Progenitor cell of endocrine pancreas (in vitro differentiated cells): ENCODE data around the gene CDH15. TPM values are rescaled to one million over a fixed set of nuclear protein-coding genes. Genes with fewer than 3 reads are reported as not detected.

Source experiments
- DNase-seq: peaks from one replicate; pipeline ENCODE4 v3.0.0; 2021; ENCODE audit warnings: low spot score; ENCODE audit not compliant: unreplicated experiment
- H3K27ac Mint-ChIP-seq: 2 replicates; pipeline ENCODE4 v1.8.0; 2021; ENCODE audit warnings: mild to moderate bottlenecking, moderate library complexity, mixed read lengths
- H3K27me3 Mint-ChIP-seq: 2 replicates; pipeline ENCODE4 v1.8.0; 2021; ENCODE audit warnings: mixed read lengths
- H3K36me3 Mint-ChIP-seq: 2 replicates; pipeline ENCODE4 v1.8.0; 2022; ENCODE audit warnings: mixed read lengths; ENCODE audit not compliant: insufficient read depth
- H3K4me1 Mint-ChIP-seq: 2 replicates; pipeline ENCODE4 v1.8.0; 2021; ENCODE audit warnings: low read depth, mixed read lengths
- H3K4me3 Mint-ChIP-seq: 2 replicates; pipeline ENCODE4 v1.8.0; 2021; ENCODE audit warnings: low read depth, mild to moderate bottlenecking, moderate library complexity, mixed read lengths
- H3K9me3 Mint-ChIP-seq: 2 replicates; pipeline ENCODE4 v1.8.0; 2021; ENCODE audit warnings: low read depth, mixed read lengths
- CTCF ChIP-seq: fragments of 200-600 bp; sonication (generic); IDR thresholded peaks from one replicate; pipeline ENCODE4 v1.5.0; 2021; ENCODE audit warnings: antibody characterized with exemption, mild to moderate bottlenecking; ENCODE audit not compliant: unreplicated experiment
- total RNA-seq: library from RNA; stranded (reverse); gene quantifications from 2 replicates; pipeline ENCODE4 v1.2.1, GENCODE V29; 2021

The CDH15 gene
- total RNA-seq, 1 donor from 2014 or later = not detected

- no peaks in the 10 kb centered on the region for H3K4me1 Mint-ChIP-seq
These were observed 21.5 kb downstream of the CDH15 start for GRCh38 chr16:89192956-89193575.

GRCh38 chr16:89193576-89194293, 22.2 kb downstream of the CDH15 start:
- peaks cover 29% of the 10 kb centered on the region for H3K27me3 Mint-ChIP-seq
- no peaks in the 10 kb centered on the region for H3K9me3 Mint-ChIP-seq
- H3K27ac Mint-ChIP-seq = no peak overlapping the region
- peak; percentile 9 for DNase-seq
- no peaks in the 10 kb centered on the region for H3K36me3 Mint-ChIP-seq
- H3K4me3 Mint-ChIP-seq = no peak overlapping the region
- no peaks in the 10 kb centered on the region for H3K4me1 Mint-ChIP-seq
- TF ChIP-seq CTCF = no peak

More at GRCh38 chr16:89192956-89193575, 21.5 kb downstream of the CDH15 start:
- H3K9me3 Mint-ChIP-seq = no peaks in the 10 kb centered on the region
- H3K27me3 Mint-ChIP-seq = peaks cover 29% of the 10 kb centered on the region
- H3K36me3 Mint-ChIP-seq = no peaks in the 10 kb centered on the region
- no peak overlapping the region for H3K4me3 Mint-ChIP-seq
- peak; percentile 10 for DNase-seq
- H3K27ac Mint-ChIP-seq = no peak overlapping the region
- TF ChIP-seq CTCF = no peak

GRCh38 chr16:89194340-89195311, 23.1 kb downstream of the CDH15 start:
- Mint-ChIP-seq H3K27me3 (peaks cover 22% of the 10 kb centered on the region), H3K9me3 (no peaks in the 10 kb centered on the region), H3K36me3 (no peaks in the 10 kb centered on the region), H3K4me1 (no peaks in the 10 kb centered on the region), H3K27ac (no peak overlapping the region), H3K4me3 (no peak overlapping the region)
- no peak for DNase-seq
- no peak for TF ChIP-seq CTCF

- peaks cover 26% of the 10 kb centered on the region for H3K27me3 Mint-ChIP-seq
- no peak overlapping the region for H3K27ac Mint-ChIP-seq
- peaks cover 4% of the 10 kb centered on the region for H3K4me1 Mint-ChIP-seq
- no peak overlapping the region for H3K4me3 Mint-ChIP-seq
- H3K9me3 Mint-ChIP-seq = no peaks in the 10 kb centered on the region
- no peak for TF ChIP-seq CTCF
- no peaks in the 10 kb centered on the region for H3K36me3 Mint-ChIP-seq
- no peak for DNase-seq
These were observed 24.1 kb downstream of the CDH15 start for GRCh38 chr16:89195521-89196171.
